Activated CD4-positive, alpha-beta T cell treated with anti-CD3 and anti-CD28 coated beads for 4 hours (primary cell): ENCODE data around the gene RAB20.
"Not testable (repeated sequence)": the region's sequence is repeated elsewhere in the genome, so short reads cannot be mapped to it uniquely, and the experiment has no call there.

Experiments used
- DNase-seq, 2 donors: peaks; one replicate each; pipeline ENCODE4 v3.0.0-alpha.2; 2020

RAB20 gene, protein sequence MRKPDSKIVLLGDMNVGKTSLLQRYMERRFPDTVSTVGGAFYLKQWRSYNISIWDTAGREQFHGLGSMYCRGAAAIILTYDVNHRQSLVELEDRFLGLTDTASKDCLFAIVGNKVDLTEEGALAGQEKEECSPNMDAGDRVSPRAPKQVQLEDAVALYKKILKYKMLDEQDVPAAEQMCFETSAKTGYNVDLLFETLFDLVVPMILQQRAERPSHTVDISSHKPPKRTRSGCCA

GRCh38 chr13:110561344-110562035 lies at the start of gene RAB20:
Gene RAB20 (minus strand): TSS chr13:110561722. CDS start chr13:110561519, 203 bp downstream.
- DNase-seq = peak; percentile 58 to 72

GRCh38 chr13:110610955-110611595 lies 49.6 kb upstream of the RAB20 start:
- DNase-seq = no peak

- no peak for DNase-seq
Measured at GRCh38 chr13:110607675-110608224, 46.2 kb upstream of the RAB20 start.

DNA sequence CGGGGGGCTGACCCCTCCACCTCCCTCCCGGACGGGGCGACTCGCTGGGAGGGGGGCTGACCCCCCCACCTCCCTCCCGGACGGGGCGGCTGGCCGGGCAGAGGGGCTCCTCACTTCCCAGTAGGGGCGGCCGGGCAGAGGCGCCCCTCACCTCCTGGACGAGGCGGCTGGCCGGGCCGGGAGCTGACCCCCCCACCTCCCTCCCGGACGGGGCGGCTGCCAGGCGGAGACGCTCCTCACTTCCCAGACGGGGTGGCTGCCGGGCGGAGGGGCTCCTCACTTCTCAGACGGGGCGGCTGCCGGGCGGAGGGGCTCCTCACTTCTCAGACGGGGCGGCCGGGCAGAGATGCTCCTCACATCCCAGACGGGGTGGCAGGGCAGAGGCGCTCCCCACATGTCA lies 44.8 kb upstream of the RAB20 start:
- DNase-seq = not testable (repeated sequence)

GRCh38 chr13:110605132-110605531 lies 43.6 kb upstream of the RAB20 start:
- no peak for DNase-seq

GRCh38 chr13:110600980-110601379 lies 39.5 kb upstream of the RAB20 start:
- DNase-seq = no peak

GRCh38 chr13:110600261-110600819 lies 38.8 kb upstream of the RAB20 start:
- no peak for DNase-seq

- no peak for DNase-seq
Measured at GRCh38 chr13:110597041-110597689, 35.6 kb upstream of the RAB20 start.

- peak in 1 of 2 donors; percentile 11 for DNase-seq
Measured at GRCh38 chr13:110593430-110594130, 32.1 kb upstream of the RAB20 start.

DNA sequence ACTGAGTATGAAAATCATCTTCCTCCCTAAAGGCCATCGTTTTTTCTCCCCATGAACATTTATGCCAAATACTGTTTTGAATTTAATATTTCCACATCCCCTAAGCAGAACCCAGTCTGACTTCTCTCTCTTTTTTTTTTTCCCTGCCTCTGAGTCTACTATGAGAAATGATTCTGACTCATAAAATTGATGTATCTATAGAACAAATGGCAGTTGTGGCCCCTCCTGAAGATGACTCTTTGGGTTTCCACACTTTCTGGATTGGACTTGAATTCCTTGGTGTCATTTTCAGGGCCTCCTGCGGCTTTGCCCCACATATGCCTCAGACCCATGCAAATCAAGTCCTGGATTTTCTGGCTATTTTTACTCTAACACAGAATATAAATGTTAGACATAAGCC lies 31.1 kb upstream of the RAB20 start:
- no peak for DNase-seq

DNA sequence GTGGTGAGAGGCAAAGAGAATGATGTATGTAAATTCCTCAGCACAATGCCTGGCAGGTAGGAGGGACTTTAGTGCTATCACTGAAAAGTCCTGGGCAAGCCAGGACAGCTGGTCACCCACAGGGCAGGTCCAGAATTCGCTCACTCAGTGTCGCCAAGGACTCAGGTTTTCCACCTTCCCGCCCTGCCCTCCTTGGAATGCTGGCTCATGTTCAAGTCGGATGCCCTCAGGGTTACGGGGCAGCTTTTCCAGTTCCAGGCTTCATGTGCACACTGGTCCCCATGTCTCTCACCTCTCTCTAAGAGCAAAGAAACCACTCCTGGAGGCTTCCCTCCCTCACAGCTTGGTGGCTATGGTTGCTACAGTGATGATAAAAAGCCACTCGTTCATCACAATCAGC lies 29.1 kb upstream of the RAB20 start:
- DNase-seq = no peak

- no peak for DNase-seq
Measured at GRCh38 chr13:110589793-110590390, 28.4 kb upstream of the RAB20 start.

DNA sequence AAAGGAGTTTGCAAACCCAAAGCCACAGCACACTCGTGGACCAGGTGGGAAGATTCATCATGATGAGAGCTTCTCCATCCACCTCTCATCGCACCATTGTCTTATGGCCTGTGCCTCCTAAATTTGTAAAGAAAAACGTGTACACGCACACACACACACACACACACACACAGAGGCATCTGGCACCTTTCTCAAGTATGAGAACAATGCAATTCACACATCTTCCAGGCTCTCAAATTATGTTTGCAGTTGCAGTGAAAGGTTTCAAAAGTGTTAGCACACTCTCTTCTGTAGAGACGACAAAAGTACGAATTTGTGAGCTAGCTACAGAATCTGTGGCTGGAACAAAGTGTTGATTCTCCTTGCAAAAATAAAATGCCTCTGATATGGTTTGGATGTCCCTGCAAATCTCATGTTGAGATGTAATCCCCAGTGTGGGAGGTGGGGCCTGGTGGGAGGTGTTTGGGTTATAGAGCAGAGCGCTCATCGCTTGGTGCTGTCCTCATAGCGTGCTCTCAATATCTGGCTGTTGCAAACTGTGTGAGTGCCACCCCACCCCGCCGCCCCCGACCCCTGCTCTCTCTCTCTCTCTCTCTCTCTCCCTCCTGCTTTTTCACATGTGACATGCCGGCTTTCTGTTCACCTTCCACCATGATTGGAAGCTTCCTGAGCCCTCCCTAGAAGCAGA lies 21.8 kb upstream of the RAB20 start:
- DNase-seq = no peak

- no peak for DNase-seq
Measured at GRCh38 chr13:110582421-110582954, 21.0 kb upstream of the RAB20 start.

GRCh38 chr13:110581506-110582185 lies 20.1 kb upstream of the RAB20 start:
- DNase-seq = no peak

GRCh38 chr13:110580800-110581199 lies 19.3 kb upstream of the RAB20 start:
- no peak for DNase-seq

GRCh38 chr13:110578363-110578762 lies 16.8 kb upstream of the RAB20 start:
- no peak for DNase-seq

DNA sequence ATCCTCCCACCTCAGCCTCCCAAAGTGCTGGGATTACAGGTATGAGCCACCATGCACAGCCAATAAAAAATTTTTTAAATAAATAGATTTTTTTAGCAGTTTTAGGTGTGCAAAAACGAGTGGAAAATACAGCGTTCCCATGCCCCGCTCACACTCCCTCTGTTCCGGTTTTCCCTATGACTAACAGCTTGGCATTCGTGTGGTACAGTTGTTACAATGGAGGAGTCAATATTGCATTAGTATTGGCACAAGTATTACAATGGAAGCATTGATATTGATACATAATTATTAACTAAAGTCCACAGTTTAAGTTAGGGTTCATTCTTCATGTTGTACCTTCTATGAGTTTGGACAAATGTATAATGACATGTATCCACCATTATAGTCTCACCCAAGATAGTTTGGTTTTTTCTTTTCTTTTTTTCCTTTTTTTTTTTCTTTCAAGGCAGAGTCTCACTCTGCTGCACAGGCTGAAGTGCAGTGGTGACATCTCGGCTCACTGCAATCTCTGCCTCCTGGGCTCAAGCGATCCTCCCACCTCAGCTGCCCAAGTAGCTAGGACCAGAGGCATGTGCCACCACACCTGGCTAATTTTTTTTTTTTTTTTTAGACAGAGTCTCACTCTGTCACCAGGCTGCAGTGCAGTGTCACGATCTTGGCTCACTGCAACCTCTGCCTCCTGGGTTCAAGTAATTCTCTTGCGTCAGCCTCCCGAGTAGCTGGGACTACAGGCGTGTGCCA lies 15.4 kb upstream of the RAB20 start:
- DNase-seq = no peak

DNA sequence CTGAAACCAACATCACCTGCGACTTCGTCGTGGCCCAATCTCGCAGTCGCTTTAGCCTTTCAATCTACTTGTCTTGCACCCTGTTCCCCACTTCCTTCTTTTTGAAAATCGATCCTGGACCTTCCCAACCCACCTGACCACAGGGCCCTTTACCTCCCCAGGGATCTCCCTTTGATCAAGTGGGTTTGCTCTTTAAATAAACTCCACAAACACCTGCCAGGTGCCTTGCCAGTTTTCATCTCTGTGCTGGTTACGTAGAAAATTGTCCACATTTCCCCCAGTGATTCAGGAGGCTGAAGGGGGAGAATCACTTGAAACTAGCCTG lies 14.5 kb upstream of the RAB20 start:
- DNase-seq = no peak
